Sigmoid colon (tissue), 7 donors: ENCODE measurements around the gene CCNK. TPM values are rescaled to one million over a fixed set of nuclear protein-coding genes. Genes with fewer than 3 reads are reported as not detected.

Experiments
- DNase-seq: peaks from one replicate; pipeline ENCODE4 v3.0.0-alpha.2; 2019
- H3K27ac ChIP-seq, 4 donors: fragments of 200-600 bp; sonication (generic); one replicate each; pipeline ENCODE4 v1.5.1; 2016 to 2019; ENCODE audit warnings: mild to moderate bottlenecking in 1 of 4
- H3K27me3 ChIP-seq, 3 donors: fragments of 200-600 bp; sonication (generic); one replicate each; pipeline ENCODE4 v1.5.1; 2019; ENCODE audit warnings: mild to moderate bottlenecking in 1 of 3
- H3K36me3 ChIP-seq, 4 donors: fragments of 200-600 bp; sonication (generic); one replicate each; pipeline ENCODE4 v1.5.1; 2016 to 2019
- H3K4me1 ChIP-seq, 4 donors: fragments of 200-600 bp; sonication (generic); one replicate each; pipeline ENCODE4 v1.5.1; 2017 to 2019
- H3K4me3 ChIP-seq, 4 donors: fragments of 200-600 bp; sonication (generic); one replicate each; pipeline ENCODE4 v1.5.1; 2017 to 2019; ENCODE audit warnings: mild to moderate bottlenecking in 2 of 4, moderate library complexity in 1 of 4
- H3K9me3 ChIP-seq, 4 donors: fragments of 200-600 bp in 3 of 4; sonication (generic) in 3 of 4; one replicate each; pipeline versions ENCODE4 v1.5.1 to v1.6.1; 2013 to 2019
- CTCF ChIP-seq, 4 experiments: fragments of 450-650 bp in 3 of 4; fragments of 200-600 bp in 1 of 4; IDR thresholded peaks; one replicate each; pipeline ENCODE4 v1.5.1; 2016 to 2019; ENCODE audit warnings: antibody characterized with exemption in 4 of 4, mild to moderate bottlenecking in 3 of 4, moderate library complexity in 2 of 4
- EP300 ChIP-seq, 4 donors: sonication (generic); formaldehyde crosslinking; IDR thresholded peaks; one replicate each; pipeline ENCODE4 v1.6.1; 2017; ENCODE audit warnings: antibody characterized with exemption in 4 of 4
- POLR2A ChIP-seq, 2 donors: fragments of 450-650 bp; IDR thresholded peaks; one replicate each; pipeline ENCODE4 v1.6.1; 2016; ENCODE audit warnings: antibody characterized with exemption in 2 of 2, mild to moderate bottlenecking in 2 of 2, moderate library complexity in 2 of 2
- POLR2AphosphoS5 ChIP-seq, 4 donors: sonication (generic); formaldehyde crosslinking; IDR thresholded peaks; one replicate each; pipeline ENCODE4 v1.6.1; 2017; ENCODE audit warnings: antibody characterized with exemption in 4 of 4
- WGBS, 2 donors: extraction: QIAGEN DNeasy Blood & Tissue Kit; methylation state at CpG; one replicate each; pipeline ENCODE4 v1.1.7; 2013; 5-methylcytosine and 5-hydroxymethylcytosine counted together
- intact Hi-C: fragments of 100-400 bp; cut with DNase I; formaldehyde crosslinking; loops from one replicate; pipeline ENCODE4 v1.15.1; 2023
- polyA plus RNA-seq, 3 donors: library from polyadenylated mRNA; stranded (reverse); fragments of 200-250 nt; gene quantifications; one replicate each; pipeline ENCODE4 v1.2.3, GENCODE V29; 2013
- total RNA-seq, 4 donors: library from RNA; depleted of rRNA; stranded (reverse); fragments of >200 nt; gene quantifications; one replicate each; pipeline ENCODE4 v1.1.0, GENCODE V29; 2016
- donor health status: healthy with polysubstance abuse.
- donor health status: Bipolar disorder and iron deficiency.
- donor health status: healthy.

Gene CCNK
- total and polyA plus RNA-seq, 7 donors: 13.2 to 25.9 (median 18.1) TPM

GRCh38 chr14:99506276-99506675 is 25.1 kb downstream of the CCNK start:
- Histone ChIP-seq H3K4me1 (peaks cover 0 to 12% (median 8%) of the 10 kb centered on the region in 4 donors), H3K36me3 (peaks cover 44 to 89% (median 72%) of the 10 kb centered on the region in 4 donors), H3K27me3 (no peaks in the 10 kb centered on the region), H3K27ac (no peak overlapping the region), H3K4me3 (no peak overlapping the region), H3K9me3 (no peaks in the 10 kb centered on the region)
- 91 to 96% methylated on average over 6 of the region's 6 CpGs for WGBS, 2 donors
- intact Hi-C loops: no loop called here
- DNase-seq: no peak
- TF ChIP-seq CTCF (IDR thresholded peaks at IDR 0.05) (no peak), EP300 (IDR thresholded peaks at IDR 0.05) (no peak), POLR2AphosphoS5 (IDR thresholded peaks at IDR 0.05) (no peak), POLR2A (IDR thresholded peaks at IDR 0.05) (no peak)

GRCh38 chr14:99507860-99508640 is 26.8 kb downstream of the CCNK start:
- WGBS, 2 donors: 95% methylated on average over 13 of the region's 13 CpGs
- TF ChIP-seq POLR2AphosphoS5 (IDR thresholded peaks at IDR 0.05): no peak
- no peak for TF ChIP-seq POLR2A (IDR thresholded peaks at IDR 0.05)
- no peak for TF ChIP-seq EP300 (IDR thresholded peaks at IDR 0.05)
- TF ChIP-seq CTCF (IDR thresholded peaks at IDR 0.05): no peak
- Histone ChIP-seq H3K4me3 (no peak overlapping the region), H3K4me1 (peaks cover 0 to 29% (median 26%) of the 10 kb centered on the region in 4 donors), H3K36me3 (peaks cover 34 to 78% (median 58%) of the 10 kb centered on the region in 4 donors), H3K27ac (peak overlapping the region in 1 of 4 donors; percentile 18), H3K9me3 (no peaks in the 10 kb centered on the region), H3K27me3 (no peaks in the 10 kb centered on the region)
- intact Hi-C loops: no loop called here
- no peak for DNase-seq

GRCh38 chr14:99508896-99509629 is 27.9 kb downstream of the CCNK start:
- H3K9me3 ChIP-seq: no peaks in the 10 kb centered on the region
- WGBS, 2 donors: 79 to 88% methylated on average over 23 of the region's 23 CpGs
- H3K4me3 ChIP-seq: no peak overlapping the region
- H3K36me3 ChIP-seq: peaks cover 31 to 77% (median 52%) of the 10 kb centered on the region in 4 donors
- peaks cover 0 to 36% (median 30%) of the 10 kb centered on the region in 4 donors for H3K4me1 ChIP-seq
- TF ChIP-seq POLR2A (IDR thresholded peaks at IDR 0.05) (no peak), CTCF (IDR thresholded peaks at IDR 0.05) (no peak), EP300 (IDR thresholded peaks at IDR 0.05) (no peak), POLR2AphosphoS5 (IDR thresholded peaks at IDR 0.05) (no peak)
- no peak for DNase-seq
- no peaks in the 10 kb centered on the region for H3K27me3 ChIP-seq
- peak overlapping the region in 1 of 4 donors; percentile 18 for H3K27ac ChIP-seq
- intact Hi-C loops: no loop called here

- Histone ChIP-seq H3K36me3 (peaks cover 33 to 77% (median 57%) of the 10 kb centered on the region in 4 donors), H3K9me3 (no peaks in the 10 kb centered on the region), H3K4me3 (no peak overlapping the region), H3K4me1 (peaks cover 0 to 38% (median 30%) of the 10 kb centered on the region in 4 donors), H3K27me3 (no peaks in the 10 kb centered on the region), H3K27ac (peak overlapping the region in 1 of 4 donors; percentile 83)
- TF ChIP-seq POLR2A (IDR thresholded peaks at IDR 0.05) (no peak), CTCF (IDR thresholded peaks at IDR 0.05) (no peak), POLR2AphosphoS5 (IDR thresholded peaks at IDR 0.05) (no peak), EP300 (IDR thresholded peaks at IDR 0.05) (no peak)
- 91 to 94% methylated on average over 27 of the region's 27 CpGs for WGBS, 2 donors
- intact Hi-C loops: no loop called here
- no peak for DNase-seq
Observed at GRCh38 chr14:99509871-99510555, 28.8 kb downstream of the CCNK start.
